Upper lobe of left lung (tissue), 6 donors: ENCODE data around the gene PTGFRN. TPM values are rescaled to one million over a fixed set of nuclear protein-coding genes. Genes with fewer than 3 reads are reported as not detected.

ENCODE experiments used
- ATAC-seq, 2 donors: fragments of 200-7000 bp; cut with Tn5 transposase; one replicate each; pipeline ENCODE4 v1.9.1; 2022; ENCODE audit warnings: mild to moderate bottlenecking in 2 of 2, moderate library complexity in 2 of 2; ENCODE audit not compliant: low FRiP score in 2 of 2
- DNase-seq, 2 donors: peaks; one replicate each; pipeline ENCODE4 v3.0.0-alpha.2; 2019 to 2020
- H3K27ac ChIP-seq, 4 donors: fragments of 200-600 bp; sonication (generic); one replicate each; pipeline ENCODE4 v1.5.1; 2016 to 2019
- H3K27me3 ChIP-seq, 4 donors: fragments of 200-600 bp; sonication (generic); one replicate each; pipeline ENCODE4 v1.5.1; 2017 to 2019
- H3K36me3 ChIP-seq, 4 donors: fragments of 200-600 bp; sonication (generic); one replicate each; pipeline ENCODE4 v1.5.1; 2016 to 2019
- H3K4me1 ChIP-seq, 4 donors: fragments of 200-600 bp; sonication (generic); one replicate each; pipeline ENCODE4 v1.5.1; 2018 to 2019
- H3K4me3 ChIP-seq, 4 donors: fragments of 200-600 bp; sonication (generic); one replicate each; pipeline ENCODE4 v1.5.1; 2017 to 2019; ENCODE audit warnings: mild to moderate bottlenecking in 2 of 4, moderate library complexity in 1 of 4
- H3K9me3 ChIP-seq, 4 donors: fragments of 200-600 bp; sonication (generic); one replicate each; pipeline ENCODE4 v1.5.1; 2018 to 2019
- EP300 ChIP-seq, 4 donors: sonication (generic); formaldehyde crosslinking; IDR thresholded peaks; one replicate each; pipeline ENCODE4 v1.5.1; 2017; ENCODE audit warnings: antibody characterized with exemption in 4 of 4, control low read depth in 2 of 4
- POLR2A ChIP-seq, 4 donors: fragments of 450-650 bp; IDR thresholded peaks; one replicate each; pipeline ENCODE4 v1.5.1; 2016 to 2017; ENCODE audit warnings: antibody characterized with exemption in 4 of 4, mild to moderate bottlenecking in 2 of 4
- POLR2AphosphoS5 ChIP-seq, 2 donors: sonication (generic); formaldehyde crosslinking; IDR thresholded peaks; one replicate each; pipeline ENCODE4 v1.5.1; 2017; ENCODE audit warnings: antibody characterized with exemption in 2 of 2
- WGBS, 2 donors: methylation state at CpG; one replicate each; pipeline ENCODE4 v1.1.5; 2017 to 2018; 5-methylcytosine and 5-hydroxymethylcytosine counted together
- total RNA-seq, 6 donors: library from RNA; depleted of rRNA in 4 of 6; stranded (reverse); fragments of >200 nt in 4 of 6; gene quantifications; one replicate each; pipeline versions ENCODE4 v1.1.0 to v1.2.1, GENCODE V29; 2016 to 2021
- TF ChIP-seq, protein P1 (sequence below), 6 experiments: fragments of 450-650 bp in 4 of 6; fragments of 200-600 bp in 2 of 6; sonication (generic) in 2 of 6; IDR thresholded peaks; one replicate each; pipeline ENCODE4 v1.5.1; 2016 to 2019; ENCODE audit warnings: antibody characterized with exemption in 6 of 6
- donor health status: DM: no; HTN: no; CAD: no; lungs with moderate emphysema.
- donor health status: DM: no; HTN: yes; CAD: no; lungs with severe emphysema.

PTGFRN gene
- total RNA-seq, 6 donors from 2014 or later: 11.7 to 33.6 (median 20.1) TPM

DNA sequence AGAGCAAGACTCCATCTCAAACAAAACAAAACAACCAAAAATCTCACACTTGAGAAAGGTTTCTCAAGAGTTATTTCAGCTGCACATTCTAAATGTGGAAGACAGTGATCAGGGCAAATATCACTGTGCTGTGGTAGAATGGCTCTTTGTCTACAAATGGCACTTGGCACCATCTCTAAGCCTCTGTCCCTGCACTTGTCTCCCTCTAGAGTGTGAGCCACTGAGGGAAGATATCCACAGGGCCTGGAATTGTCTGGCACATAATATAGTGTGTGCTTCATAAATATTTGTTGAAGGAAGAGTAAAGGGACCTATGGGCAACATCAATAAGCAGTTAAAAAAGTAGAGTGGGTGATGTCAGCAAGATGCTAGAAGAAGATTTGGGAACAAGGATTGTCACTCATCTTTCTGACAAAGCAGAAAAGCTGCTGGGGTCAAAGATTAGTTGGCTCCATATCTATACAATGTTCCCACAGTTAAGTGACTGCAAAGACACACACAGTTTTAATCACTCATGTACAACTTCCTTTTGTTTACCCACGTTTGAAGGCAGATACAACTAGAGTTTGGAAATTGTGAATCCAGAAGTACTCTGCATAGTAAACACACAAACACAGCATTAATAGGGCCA is 110.9 kb downstream of the PTGFRN start:
- H3K27ac ChIP-seq: no peak overlapping the region
- no peak for DNase-seq
- 32 to 59% methylated on average over 1 of the region's 1 CpG for WGBS, 2 donors

DNA sequence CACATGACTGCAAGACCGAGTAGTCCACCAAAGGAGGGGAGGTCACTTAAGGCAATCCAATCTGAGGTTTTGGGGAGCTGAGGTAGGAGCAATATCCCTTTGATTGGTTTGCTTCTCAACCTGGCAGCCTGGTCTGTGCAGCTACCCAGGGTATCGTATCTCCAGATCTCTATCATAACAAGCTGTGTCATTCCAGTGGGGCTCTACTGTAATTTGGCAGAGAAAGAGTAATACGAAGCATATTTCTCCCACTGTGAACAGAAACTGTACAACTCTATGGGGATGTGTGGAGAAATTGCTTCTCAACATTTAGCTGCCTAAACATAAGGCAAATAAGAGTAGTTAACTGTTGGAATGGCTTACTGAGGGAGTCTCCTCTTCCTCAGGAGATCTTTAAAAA is 112.4 kb downstream of the PTGFRN start:
- ATAC-seq (no peak), DNase-seq (no peak)
- Histone ChIP-seq H3K4me3 (no peak overlapping the region), H3K9me3 (no peaks in the 10 kb centered on the region), H3K4me1 (peaks cover 0 to 3% (median 0%) of the 10 kb centered on the region in 4 donors), H3K27me3 (no peaks in the 10 kb centered on the region), H3K36me3 (no peaks in the 10 kb centered on the region), H3K27ac (no peak overlapping the region)
- TF ChIP-seq POLR2AphosphoS5 (IDR thresholded peaks at IDR 0.05): no peak
- no peak for TF ChIP-seq POLR2A (IDR thresholded peaks at IDR 0.05)
- TF ChIP-seq, protein P1, sequence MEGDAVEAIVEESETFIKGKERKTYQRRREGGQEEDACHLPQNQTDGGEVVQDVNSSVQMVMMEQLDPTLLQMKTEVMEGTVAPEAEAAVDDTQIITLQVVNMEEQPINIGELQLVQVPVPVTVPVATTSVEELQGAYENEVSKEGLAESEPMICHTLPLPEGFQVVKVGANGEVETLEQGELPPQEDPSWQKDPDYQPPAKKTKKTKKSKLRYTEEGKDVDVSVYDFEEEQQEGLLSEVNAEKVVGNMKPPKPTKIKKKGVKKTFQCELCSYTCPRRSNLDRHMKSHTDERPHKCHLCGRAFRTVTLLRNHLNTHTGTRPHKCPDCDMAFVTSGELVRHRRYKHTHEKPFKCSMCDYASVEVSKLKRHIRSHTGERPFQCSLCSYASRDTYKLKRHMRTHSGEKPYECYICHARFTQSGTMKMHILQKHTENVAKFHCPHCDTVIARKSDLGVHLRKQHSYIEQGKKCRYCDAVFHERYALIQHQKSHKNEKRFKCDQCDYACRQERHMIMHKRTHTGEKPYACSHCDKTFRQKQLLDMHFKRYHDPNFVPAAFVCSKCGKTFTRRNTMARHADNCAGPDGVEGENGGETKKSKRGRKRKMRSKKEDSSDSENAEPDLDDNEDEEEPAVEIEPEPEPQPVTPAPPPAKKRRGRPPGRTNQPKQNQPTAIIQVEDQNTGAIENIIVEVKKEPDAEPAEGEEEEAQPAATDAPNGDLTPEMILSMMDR (IDR thresholded peaks at IDR 0.05): no peak
- TF ChIP-seq EP300 (IDR thresholded peaks at IDR 0.05): no peak
- WGBS, 2 donors: 64 to 92% methylated on average over 2 to 3 of the region's 3 CpGs

More for the DNA sequence above, 110.9 kb downstream of the PTGFRN start:
- H3K4me3 ChIP-seq: no peak overlapping the region
- H3K4me1 ChIP-seq: no peaks in the 10 kb centered on the region
- no peak for TF ChIP-seq POLR2AphosphoS5 (IDR thresholded peaks at IDR 0.05)
- no peak for TF ChIP-seq POLR2A (IDR thresholded peaks at IDR 0.05)
- no peak for TF ChIP-seq EP300 (IDR thresholded peaks at IDR 0.05)
- TF ChIP-seq, protein P1 (IDR thresholded peaks at IDR 0.05): no peak
- no peaks in the 10 kb centered on the region for H3K9me3 ChIP-seq
- no peaks in the 10 kb centered on the region for H3K27me3 ChIP-seq
- no peak for ATAC-seq
- H3K36me3 ChIP-seq: no peaks in the 10 kb centered on the region

DNA sequence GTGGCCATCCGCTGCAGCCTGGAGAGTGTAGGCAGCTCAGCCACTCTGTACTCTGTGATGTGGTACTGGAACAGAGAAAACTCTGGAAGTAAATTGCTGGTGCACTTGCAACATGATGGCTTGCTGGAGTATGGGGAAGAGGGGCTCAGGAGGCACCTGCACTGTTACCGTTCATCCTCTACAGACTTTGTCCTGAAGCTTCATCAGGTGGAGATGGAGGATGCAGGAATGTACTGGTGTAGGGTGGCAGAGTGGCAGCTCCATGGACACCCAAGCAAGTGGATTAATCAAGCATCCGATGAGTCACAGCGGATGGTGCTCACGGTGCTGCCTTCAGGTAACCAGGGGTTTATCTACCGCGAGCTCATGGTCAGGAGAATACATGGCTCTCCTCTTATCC is 115.9 kb downstream of the PTGFRN start:
- H3K27me3 ChIP-seq: no peaks in the 10 kb centered on the region
- H3K27ac ChIP-seq: no peak overlapping the region
- no peak for TF ChIP-seq POLR2A (IDR thresholded peaks at IDR 0.05)
- TF ChIP-seq, protein P1 (IDR thresholded peaks at IDR 0.05): no peak
- TF ChIP-seq EP300 (IDR thresholded peaks at IDR 0.05): no peak
- no peak for TF ChIP-seq POLR2AphosphoS5 (IDR thresholded peaks at IDR 0.05)
- no peak overlapping the region for H3K4me3 ChIP-seq
- WGBS, 2 donors: 94 to 99% methylated on average over 7 of the region's 7 CpGs
- H3K9me3 ChIP-seq: no peaks in the 10 kb centered on the region
- DNase-seq (no peak), ATAC-seq (no peak)
- peaks cover 0 to 3% (median 0%) of the 10 kb centered on the region in 4 donors for H3K4me1 ChIP-seq
- H3K36me3 ChIP-seq: no peaks in the 10 kb centered on the region

DNA sequence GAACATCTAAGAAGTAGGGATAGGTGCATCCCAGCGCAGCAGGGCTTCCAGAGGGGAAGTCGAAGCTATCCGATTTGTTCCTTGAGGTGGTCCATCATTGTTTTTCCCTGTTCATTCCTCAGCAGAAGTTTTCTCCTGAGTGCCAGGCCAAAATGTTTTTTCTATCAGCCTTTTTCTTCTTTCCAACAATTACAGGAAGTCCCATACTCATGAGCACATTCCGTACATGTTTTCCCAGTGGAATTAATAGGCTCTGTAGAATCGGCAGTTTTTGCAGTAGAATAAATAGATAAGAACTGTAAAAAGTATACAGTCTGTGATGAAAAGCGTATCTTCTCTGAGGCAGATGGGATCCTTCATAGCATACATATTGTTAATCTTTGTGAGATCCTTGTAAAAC is 116.6 kb downstream of the PTGFRN start:
- ATAC-seq (no peak), DNase-seq (no peak)
- TF ChIP-seq, protein P1 (IDR thresholded peaks at IDR 0.05): no peak
- TF ChIP-seq EP300 (IDR thresholded peaks at IDR 0.05) (no peak), POLR2AphosphoS5 (IDR thresholded peaks at IDR 0.05) (no peak), POLR2A (IDR thresholded peaks at IDR 0.05) (no peak)
- no peaks in the 10 kb centered on the region for H3K27me3 ChIP-seq
- WGBS, 2 donors: 53 to 56% methylated on average over 6 of the region's 6 CpGs
- no peaks in the 10 kb centered on the region for H3K36me3 ChIP-seq
- H3K4me1 ChIP-seq: peaks cover 0 to 3% (median 0%) of the 10 kb centered on the region in 4 donors
- H3K9me3 ChIP-seq: no peaks in the 10 kb centered on the region
- H3K27ac ChIP-seq: no peak overlapping the region
- H3K4me3 ChIP-seq: no peak overlapping the region

DNA sequence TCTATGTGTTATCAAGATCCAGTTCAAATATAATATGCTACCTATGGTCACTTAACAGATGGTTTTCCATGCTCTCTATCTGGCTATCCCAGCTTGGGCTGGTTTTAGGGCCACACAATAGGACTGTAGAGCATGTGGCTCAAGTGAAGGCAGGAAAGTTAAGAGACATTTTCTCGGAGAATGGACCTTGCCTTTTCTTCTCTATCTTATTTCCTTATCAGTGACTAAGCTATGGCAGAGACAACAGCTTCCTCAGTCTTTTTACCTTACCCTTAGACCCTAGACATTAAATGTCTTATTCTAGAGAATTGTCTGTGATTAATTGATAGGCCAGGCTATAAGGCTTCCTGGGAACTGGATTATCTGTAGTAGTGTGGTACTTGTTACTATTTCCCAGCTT is 120.0 kb downstream of the PTGFRN start:
- Histone ChIP-seq H3K27me3 (no peaks in the 10 kb centered on the region), H3K4me3 (no peak overlapping the region), H3K36me3 (no peaks in the 10 kb centered on the region), H3K4me1 (peaks cover 0 to 3% (median 0%) of the 10 kb centered on the region in 4 donors), H3K9me3 (no peaks in the 10 kb centered on the region), H3K27ac (no peak overlapping the region)
- 81% methylated on average over 1 of the region's 1 CpG for WGBS, 2 donors
- TF ChIP-seq, protein P1 (IDR thresholded peaks at IDR 0.05): no peak
- TF ChIP-seq POLR2A (IDR thresholded peaks at IDR 0.05): no peak
- TF ChIP-seq EP300 (IDR thresholded peaks at IDR 0.05): no peak
- no peak for TF ChIP-seq POLR2AphosphoS5 (IDR thresholded peaks at IDR 0.05)
- DNase-seq (no peak), ATAC-seq (no peak)
